Testis (tissue), 3 donors: ENCODE results near the gene SAXO2. TPM values are rescaled to one million over a fixed set of nuclear protein-coding genes. Genes with fewer than 3 reads are reported as not detected.

ENCODE experiments used
- DNase-seq: peaks from one replicate; pipeline ENCODE4 v3.0.0-alpha.2; 2019
- H3K27ac ChIP-seq, 2 donors: fragments of 200-600 bp; sonication (generic); one replicate each; pipeline ENCODE4 v1.5.1; 2019
- H3K27me3 ChIP-seq: fragments of 200-600 bp; sonication (generic); one replicate; pipeline ENCODE4 v1.5.1; 2019
- H3K36me3 ChIP-seq: fragments of 200-600 bp; sonication (generic); one replicate; pipeline ENCODE4 v1.5.1; 2017; ENCODE audit warnings: low read depth; ENCODE audit errors: missing control alignments
- H3K4me1 ChIP-seq: fragments of 200-600 bp; sonication (generic); one replicate; pipeline ENCODE4 v1.5.1; 2019
- H3K4me3 ChIP-seq, 2 donors: fragments of 200-600 bp; sonication (generic); one replicate each; pipeline ENCODE4 v1.5.1; 2017 to 2019
- H3K9me3 ChIP-seq: fragments of 200-600 bp; sonication (generic); one replicate; pipeline ENCODE4 v1.5.1; 2017
- CTCF ChIP-seq, 3 experiments: fragments of 450-650 bp in 2 of 3; fragments of 200-600 bp in 1 of 3; sonication (generic) in 1 of 3; IDR thresholded peaks; one replicate each; pipeline ENCODE4 v1.5.1; 2016 to 2019; ENCODE audit warnings: antibody characterized with exemption in 3 of 3, mild to moderate bottlenecking in 2 of 3, moderate library complexity in 1 of 3
- POLR2A ChIP-seq: fragments of 450-650 bp; IDR thresholded peaks from one replicate; pipeline ENCODE4 v1.6.1; 2017; ENCODE audit warnings: antibody characterized with exemption, mild to moderate bottlenecking, moderate library complexity
- WGBS, 2 donors: methylation state at CpG; one replicate each; pipeline ENCODE4 v1.1.5; 2018; 5-methylcytosine and 5-hydroxymethylcytosine counted together
- intact Hi-C: fragments of 100-400 bp; cut with DNase I; formaldehyde crosslinking; loops from one replicate; pipeline ENCODE4 v1.15.1; 2023; ENCODE audit warnings: low total_unique reads
- polyA plus RNA-seq: library from polyadenylated mRNA; stranded (reverse); fragments of 350-450 nt; fragmentation: Illumina TruSeq; extraction: RNeasy Lipid Tissue Mini Kit (QIAGEN cat#74804); gene quantifications from one replicate; pipeline ENCODE4 v1.2.3, GENCODE V29; 2014; ENCODE audit warnings: low read depth, low replicate concordance; ENCODE audit not compliant: insufficient read depth
- total RNA-seq, 2 donors: library from RNA; depleted of rRNA; stranded (reverse); fragments of >200 nt; gene quantifications; one replicate each; pipeline ENCODE4 v1.2.3, GENCODE V29; 2016

Gene SAXO2
- total and polyA plus RNA-seq, 3 donors from 2014 or later = 22.1 to 35.2 (median 28.0) TPM

GRCh38 chr15:82300883-82301282 is 38.3 kb downstream of the SAXO2 start:
- Histone ChIP-seq H3K27ac (no peak overlapping the region), H3K27me3 (no peaks in the 10 kb centered on the region), H3K9me3 (no peaks in the 10 kb centered on the region), H3K4me1 (no peaks in the 10 kb centered on the region), H3K36me3 (no peaks in the 10 kb centered on the region), H3K4me3 (no peak overlapping the region)
- 90 to 93% methylated on average over 3 to 7 of the region's 7 CpGs for WGBS, 2 donors
- TF ChIP-seq CTCF (IDR thresholded peaks at IDR 0.05) (no peak), POLR2A (no peak)
- intact Hi-C loops = no loop called here
- no peak for DNase-seq

DNA sequence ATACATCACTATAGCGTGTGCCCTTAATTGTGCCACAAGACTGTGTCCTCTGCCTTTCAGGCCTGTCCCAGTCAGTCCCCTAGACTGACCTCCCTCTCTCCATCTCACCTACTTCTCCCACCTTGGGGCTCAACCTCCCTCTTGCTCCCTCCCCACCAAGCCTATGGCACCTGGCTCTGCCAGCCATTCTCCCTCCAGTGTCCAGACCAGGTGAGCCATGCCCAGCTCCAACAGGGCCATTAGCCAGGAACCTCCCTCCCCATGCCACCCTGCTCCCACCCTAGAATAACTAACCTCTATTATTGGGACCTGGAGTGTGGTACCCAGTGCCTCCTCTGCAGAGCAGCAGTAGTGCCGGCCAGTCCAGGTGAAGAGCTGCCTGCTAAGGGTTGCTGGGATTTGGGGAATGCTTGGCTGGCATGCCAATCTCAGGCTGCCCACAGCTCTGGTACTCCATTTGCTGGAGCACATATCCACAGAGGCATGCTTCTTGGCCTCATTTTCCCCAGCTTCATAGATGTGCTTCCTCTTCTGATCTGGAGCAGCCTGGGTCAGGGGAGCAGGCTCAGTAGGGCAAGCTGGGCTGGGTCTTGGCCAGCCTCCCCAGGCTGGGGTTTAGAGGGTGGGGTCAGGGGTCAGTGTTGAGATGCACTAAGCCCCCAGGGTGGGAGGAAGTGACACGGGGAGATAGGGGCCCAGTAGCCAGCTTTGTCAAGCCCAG is 38.8 kb downstream of the SAXO2 start:
- no peak overlapping the region for H3K4me3 ChIP-seq
- H3K27ac ChIP-seq = no peak overlapping the region
- 81 to 85% methylated on average over 3 of the region's 3 CpGs for WGBS, 2 donors
- intact Hi-C loops = no loop called here
- H3K9me3 ChIP-seq = no peaks in the 10 kb centered on the region
- no peak for DNase-seq
- no peaks in the 10 kb centered on the region for H3K36me3 ChIP-seq
- TF ChIP-seq CTCF (IDR thresholded peaks at IDR 0.05) (no peak), POLR2A (no peak)
- H3K27me3 ChIP-seq = no peaks in the 10 kb centered on the region
- no peaks in the 10 kb centered on the region for H3K4me1 ChIP-seq

DNA sequence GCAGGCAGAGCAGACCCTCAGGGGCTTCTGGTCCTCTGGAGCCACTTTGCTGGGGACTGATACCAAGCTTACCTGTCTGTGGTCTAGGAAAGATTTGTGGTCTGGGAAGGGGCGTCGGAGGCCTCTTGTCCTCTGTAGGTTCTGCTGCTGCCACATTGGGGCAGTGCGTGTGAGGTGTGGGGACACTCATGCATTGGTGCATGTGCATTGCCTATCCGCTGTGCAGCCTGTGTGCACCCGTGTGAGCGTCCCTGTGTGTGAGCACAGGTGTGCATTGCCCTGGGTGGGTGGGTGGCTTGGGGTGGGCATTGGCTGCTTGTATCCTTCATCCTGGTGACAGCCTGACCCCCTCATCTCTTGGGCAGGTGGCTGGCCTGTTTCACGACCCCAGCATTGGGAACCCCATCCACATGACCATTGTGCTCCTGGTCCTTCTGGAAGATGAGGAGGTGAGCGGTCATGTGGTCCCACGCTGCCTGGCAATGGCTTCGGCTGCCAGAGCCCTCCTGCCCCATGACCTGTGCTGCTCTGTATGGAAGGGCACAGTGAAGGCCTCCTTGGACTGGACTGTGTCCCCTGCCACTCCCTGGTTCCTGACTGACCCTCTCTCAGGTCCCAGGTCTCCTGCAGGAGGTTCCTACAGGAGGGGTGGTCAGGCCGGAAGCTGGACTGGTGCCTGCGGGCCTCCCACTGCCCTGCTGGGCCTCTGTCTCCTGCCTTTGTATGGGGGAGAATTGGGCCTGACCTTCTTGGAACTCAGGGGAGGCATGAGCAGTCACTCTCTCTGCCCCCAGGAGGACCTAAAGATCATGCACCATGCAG is 41.5 kb downstream of the SAXO2 start:
- no peak for TF ChIP-seq CTCF (IDR thresholded peaks at IDR 0.05)
- TF ChIP-seq POLR2A = no peak
- no peak for DNase-seq
- Histone ChIP-seq H3K36me3 (no peaks in the 10 kb centered on the region), H3K9me3 (no peaks in the 10 kb centered on the region), H3K4me1 (no peaks in the 10 kb centered on the region), H3K4me3 (no peak overlapping the region), H3K27me3 (no peaks in the 10 kb centered on the region), H3K27ac (no peak overlapping the region)
- WGBS, 2 donors = 90 to 96% methylated on average over 10 to 11 of the region's 12 CpGs
- intact Hi-C loops = no loop called here

- Histone ChIP-seq H3K4me3 (no peak overlapping the region), H3K4me1 (no peaks in the 10 kb centered on the region), H3K27ac (no peak overlapping the region), H3K27me3 (no peaks in the 10 kb centered on the region), H3K36me3 (no peaks in the 10 kb centered on the region), H3K9me3 (no peaks in the 10 kb centered on the region)
- DNase-seq = no peak
- intact Hi-C loops = no loop called here
- 95 to 99% methylated on average over 4 of the region's 4 CpGs for WGBS, 2 donors
- TF ChIP-seq CTCF (IDR thresholded peaks at IDR 0.05) (no peak), POLR2A (no peak)
Observed at GRCh38 chr15:82304778-82305090, 42.1 kb downstream of the SAXO2 start.
